GM12878 (cell line): ENCODE data around the gene ORAI3. TPM values are rescaled to one million over a fixed set of nuclear protein-coding genes. Genes with fewer than 3 reads are reported as not detected.

ENCODE experiments used
- ATAC-seq: fragments of 200-7000 bp; cut with Tn5 transposase; 3 replicates; pipeline ENCODE4 v1.9.1; 2020; ENCODE audit warnings: mild to moderate bottlenecking, moderate library complexity
- BruUV-seq: library from RNA; stranded (reverse); fragments of 400-500 nt; replicated peaks from 2 replicates; lab custom pipeline; 2021; lab: Mats Ljungman, UMichigan
- CTCF ChIA-PET: fragments of 300-600 bp; sonication (Branson Sonifier 250); formaldehyde crosslinking; extraction: SDS; loops from one replicate; lab custom pipeline; 2021; ENCODE audit warnings: inconsistent platforms; lab: Yijun Ruan, JAX
- POLR2A ChIA-PET: fragments of 350-600 bp; formaldehyde crosslinking; extraction: SDS; loops from one replicate; lab custom pipeline; 2021; ENCODE audit warnings: inconsistent platforms; lab: Charles Lee
- RAD21 ChIA-PET: fragments of 300-600 bp; sonication (Branson Sonifier 250); formaldehyde crosslinking; loops from one replicate; lab custom pipeline; 2023; ENCODE audit warnings: antibody characterized with exemption; ENCODE audit not compliant: unreplicated experiment; lab: Charles Lee
- SMC1A ChIA-PET: fragments of 300-600 bp; sonication (Branson Sonifier 250); formaldehyde crosslinking; loops from one replicate; lab custom pipeline; 2023; ENCODE audit not compliant: unreplicated experiment, uncharacterized antibody; lab: Charles Lee
- DNase-seq: peaks from one replicate; pipeline ENCODE4 v3.0.0-alpha.2; 2011; ENCODE audit warnings: low read depth, low spot score
- FAIRE-seq: peaks from 3 replicates; lab custom pipeline; 2011; peaks lifted over from hg19 to GRCh38; lab: Jason Lieb, UNC
- H2AFZ ChIP-seq: 2 replicates; pipeline ENCODE4 v1.6.0; 2011; ENCODE audit warnings: low read depth, low read length, control low read depth; ENCODE audit not compliant: control insufficient read depth
- H3K27ac ChIP-seq: 2 replicates; pipeline ENCODE4 v1.5.1; 2011; ENCODE audit warnings: control low read depth; ENCODE audit not compliant: control insufficient read depth, insufficient read depth
- H3K27me3 ChIP-seq, 2 experiments: replicated peaks in 1 of 2; 2 replicates each; pipeline versions ENCODE4 v1.6.0 to v1.6.1; 2011; ENCODE audit warnings: low read length in 1 of 2; ENCODE audit not compliant: control insufficient read depth in 2 of 2, insufficient read depth in 2 of 2
- H3K36me3 ChIP-seq, 2 experiments: 2 replicates each; pipeline ENCODE4 v1.5.1; 2011; ENCODE audit warnings: low read length in 1 of 2; ENCODE audit not compliant: control insufficient read depth in 2 of 2, insufficient read depth in 2 of 2
- H3K4me1 ChIP-seq: 2 replicates; pipeline ENCODE4 v1.6.1; 2011; ENCODE audit warnings: mild to moderate bottlenecking, low read length, moderate library complexity, mixed read lengths; ENCODE audit not compliant: control insufficient read depth, insufficient read depth
- H3K4me2 ChIP-seq: 2 replicates; pipeline ENCODE4 v1.6.0; 2011; ENCODE audit warnings: control low read depth; ENCODE audit not compliant: control insufficient read depth, insufficient read depth
- H3K4me3 ChIP-seq: fragments of 200-600 bp; sonication (generic); 2 replicates; pipeline ENCODE4 v1.5.1; 2016
- H3K79me2 ChIP-seq: 2 replicates; pipeline ENCODE4 v1.6.0; 2011; ENCODE audit warnings: low read length; ENCODE audit not compliant: control insufficient read depth, insufficient read depth
- H3K9ac ChIP-seq: 2 replicates; pipeline ENCODE4 v1.8.0; 2011; ENCODE audit warnings: low read length, control low read depth, mixed read lengths; ENCODE audit not compliant: control insufficient read depth, insufficient read depth
- H3K9me3 ChIP-seq: replicated peaks from 3 replicates; pipeline ENCODE4 v1.5.1; 2011; ENCODE audit warnings: mild to moderate bottlenecking, low read length; ENCODE audit not compliant: control insufficient read depth, insufficient read depth
- H4K20me1 ChIP-seq: 2 replicates; pipeline ENCODE4 v1.6.0; 2011; ENCODE audit not compliant: control insufficient read depth, insufficient read depth
- BACH1 ChIP-seq: fragments of 450-650 bp; IDR thresholded peaks from 2 replicates; pipeline ENCODE4 v1.6.1; 2017; ENCODE audit warnings: mild to moderate bottlenecking, borderline replicate concordance
- BMI1 ChIP-seq: fragments of 450-650 bp; IDR thresholded peaks from 2 replicates; pipeline ENCODE4 v1.6.1; 2016; ENCODE audit warnings: mild to moderate bottlenecking, moderate library complexity, borderline replicate concordance
- DPF2 ChIP-seq: fragments of 450-650 bp; IDR thresholded peaks from 2 replicates; pipeline ENCODE4 v1.6.1; 2017; ENCODE audit warnings: mild to moderate bottlenecking
- ESRRA ChIP-seq: IDR thresholded peaks from 2 replicates; pipeline ENCODE4 v1.6.1; 2012; ENCODE audit warnings: mild to moderate bottlenecking, low read length, improper control_type of control experiment
- FOXM1 ChIP-seq: IDR thresholded peaks from 2 replicates; pipeline ENCODE4 v1.6.1; 2012; ENCODE audit warnings: low read depth, mild to moderate bottlenecking, inconsistent platforms, low read length, moderate library complexity
- HDGF ChIP-seq: fragments of 450-650 bp; IDR thresholded peaks from 2 replicates; pipeline ENCODE4 v1.6.1; 2016; ENCODE audit warnings: antibody characterized with exemption
- IKZF2 ChIP-seq, 2 experiments: fragments of 450-650 bp; IDR thresholded peaks; 2 replicates each; pipeline ENCODE4 v1.6.1; 2017; ENCODE audit warnings: mild to moderate bottlenecking in 2 of 2, moderate library complexity in 2 of 2
- MXI1 ChIP-seq: fragments of 150-350 bp; IDR thresholded peaks from 2 replicates; pipeline ENCODE4 v1.6.1; 2011; ENCODE audit warnings: low read depth, mild to moderate bottlenecking, inconsistent platforms, low read length, improper control_type of control experiment
- PKNOX1 ChIP-seq: fragments of 450-650 bp; IDR thresholded peaks from 2 replicates; pipeline ENCODE4 v1.6.1; 2016; ENCODE audit warnings: mild to moderate bottlenecking
- POLR2A ChIP-seq: IDR thresholded peaks from 2 replicates; pipeline ENCODE4 v1.6.1; 2011; ENCODE audit warnings: low read depth, mild to moderate bottlenecking, low read length
- RBBP5 ChIP-seq: fragments of 200-600 bp; sonication (generic); conservative IDR thresholded peaks from 2 replicates; pipeline ENCODE4 v1.6.1; 2016
- TARDBP ChIP-seq: IDR thresholded peaks from 2 replicates; pipeline ENCODE4 v1.6.1; 2016; ENCODE audit warnings: borderline replicate concordance
- WRNIP1 ChIP-seq: IDR thresholded peaks from 2 replicates; pipeline ENCODE4 v1.6.1; 2011; ENCODE audit warnings: low read depth, low read length, improper control_type of control experiment, borderline replicate concordance
- WGBS: methylation state at CpG from one replicate; pipeline ENCODE4 v1.1.6; 2016; ENCODE audit warnings: low lambda C conversion rate; ENCODE audit not compliant: insufficient replicate concordance, insufficient coverage; ENCODE audit errors: missing lambda C conversion rate; 5-methylcytosine and 5-hydroxymethylcytosine counted together
- in situ Hi-C: fragments of 300-500 bp; cut with MboI; formaldehyde crosslinking; loops from 9 replicates; pipeline ENCODE4 v1.14.3; 2018; ENCODE audit warnings: mixed read lengths
- intact Hi-C: fragments of 100-400 bp; cut with micrococcal nuclease; formaldehyde crosslinking; loops from one replicate; pipeline ENCODE4 v1.14.2; 2022; ENCODE audit not compliant: unreplicated experiment
- polyA plus RNA-seq, 11 experiments: library from polyadenylated mRNA; depleted of rRNA in 4 of 11; unstranded in 6 of 11; stranded (reverse) in 5 of 11; fragments of >200 nt; fragmentation: Nextera tagmentation in 4 of 11; fragmentation: Illumina TruSeq in 1 of 11; extraction: Ambion mirVana in 4 of 11; extraction: Trizol in 1 of 11; gene quantifications; 1 replicate in 1 of 11; 2 replicates in 10 of 11; pipeline versions ENCODE4 v1.2.1 to v1.2.3, GENCODE V29; 2011 to 2016; ENCODE audit warnings: inconsistent platforms in 2 of 11, missing spikeins in 2 of 11, low read depth in 1 of 11
- total RNA-seq, 4 experiments: library from RNA; depleted of rRNA in 3 of 4; stranded (reverse); fragments of >200 nt in 3 of 4; fragmentation: Illumina TruSeq in 1 of 4; extraction: Trizol in 1 of 4; gene quantifications; 2 replicates each; pipeline versions ENCODE4 v1.2.1 to v1.2.3, GENCODE V29; 2013 to 2021
- TF ChIP-seq, protein P1 (sequence below): fragments of 450-650 bp; IDR thresholded peaks from 2 replicates; pipeline ENCODE4 v1.6.1; 2018; ENCODE audit warnings: borderline replicate concordance, mild to moderate bottlenecking; ENCODE audit not compliant: partially characterized antibody

The ORAI3 gene
- total and polyA plus RNA-seq, 10 of the 15 experiments (the other 5 are each of a cell fraction or from before 2014, with no cell fraction given), result 3.4 to 21.9 (median 16.2) TPM

DNA sequence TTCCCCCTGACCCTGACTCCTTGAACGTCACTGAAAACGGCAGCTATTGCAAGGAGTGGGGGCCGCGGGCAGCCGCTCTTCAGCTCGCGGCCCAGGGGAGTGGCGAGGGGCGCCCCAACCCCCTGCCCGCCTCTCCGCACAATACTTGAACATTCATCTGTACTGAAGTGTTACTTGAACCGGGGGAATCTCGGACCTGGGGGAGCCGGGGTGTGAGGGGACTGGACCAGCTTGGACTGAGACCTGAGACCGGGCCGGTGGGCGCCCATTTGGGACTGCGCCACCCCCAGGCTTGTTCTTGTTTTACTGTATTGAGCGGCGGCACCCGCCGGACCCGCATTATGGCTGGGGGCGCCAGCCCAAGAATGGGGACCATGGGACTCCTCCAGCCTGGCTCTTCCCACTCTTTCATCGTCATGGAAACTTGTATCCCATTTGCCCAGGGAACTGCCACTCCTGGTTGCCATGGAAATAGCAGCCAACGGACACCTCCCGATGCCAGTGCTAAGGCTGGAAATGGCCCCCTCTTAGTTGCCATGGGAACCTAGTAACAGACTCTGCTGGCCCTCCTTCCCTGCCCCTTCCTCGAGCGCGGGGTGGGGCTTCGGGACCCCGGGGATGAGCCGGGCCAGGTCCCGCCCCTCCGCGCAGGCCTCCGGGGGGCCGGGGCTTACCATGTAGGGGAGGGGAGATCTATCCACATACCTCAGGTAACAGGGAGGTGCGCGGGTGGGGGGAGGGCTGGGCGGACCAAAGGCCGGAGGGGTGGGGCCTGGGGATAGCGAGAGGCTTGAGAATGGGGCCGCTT is 805 bp upstream of the ORAI3 start (continued):
- no peak for TF ChIP-seq BACH1
- peak; percentile 96 for TF ChIP-seq PKNOX1
- TF ChIP-seq WRNIP1, result no peak
- TF ChIP-seq IKZF2 (IDR thresholded peaks at IDR 0.05), result no peak
- TF ChIP-seq BMI1, result peak; percentile 92
- TF ChIP-seq, all 136 proteins: peak for 4

DNA sequence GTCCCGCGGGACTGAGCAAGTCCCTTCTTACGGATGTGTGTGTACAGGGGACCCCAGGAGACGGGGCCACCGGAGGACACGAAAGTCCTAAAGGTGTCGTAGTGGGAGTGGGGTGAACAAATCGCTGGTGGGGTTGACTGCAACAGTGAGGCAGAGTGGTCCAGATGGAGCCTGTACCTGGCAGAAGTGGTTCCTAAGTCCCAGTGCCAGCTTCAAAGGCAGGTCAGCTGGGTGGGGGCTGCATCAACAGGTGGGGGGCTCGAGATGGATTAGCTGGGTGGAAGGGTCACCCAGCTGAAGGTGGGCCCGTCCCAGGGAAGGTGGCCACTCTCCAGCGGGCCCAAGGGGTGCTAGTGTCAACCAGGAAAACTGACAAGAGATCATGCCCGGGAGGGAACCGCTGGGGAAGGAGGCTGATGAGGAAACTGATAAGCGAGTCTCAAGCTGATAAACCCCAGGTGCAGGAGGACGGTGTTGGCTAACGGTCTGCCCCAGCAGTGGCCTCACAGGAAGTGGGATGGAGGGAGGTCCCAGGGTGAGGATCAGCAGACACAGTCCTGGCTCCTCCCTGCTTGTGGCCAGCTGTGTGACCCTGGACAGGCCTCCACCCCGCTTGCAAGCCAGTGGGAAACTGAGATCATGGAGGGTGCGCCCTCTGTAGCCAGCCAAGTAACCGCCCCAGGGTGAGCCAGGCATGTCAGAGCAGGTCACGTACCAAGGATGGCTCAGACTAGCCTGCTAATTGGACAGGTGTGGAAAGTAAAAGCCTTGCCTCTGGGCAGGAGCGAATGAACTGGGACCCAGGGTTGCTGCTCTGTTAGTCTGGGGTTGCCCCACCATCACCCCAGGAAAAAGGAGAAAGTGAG is 1.0 kb downstream of the ORAI3 start:
- ATAC-seq, result peak; percentile 76
- RAD21 ChIA-PET, result interaction anchor here (0.7 to 1.1 kb wide), 4 partner anchors 75 to 256 kb away, joined by 3 to 4 read pairs (median 3); no protein-coding TSS in a partner anchor
- BruUV-seq, result TSS peak; percentile 62
- TF ChIP-seq ESRRA, result no peak
- TF ChIP-seq, protein P1, sequence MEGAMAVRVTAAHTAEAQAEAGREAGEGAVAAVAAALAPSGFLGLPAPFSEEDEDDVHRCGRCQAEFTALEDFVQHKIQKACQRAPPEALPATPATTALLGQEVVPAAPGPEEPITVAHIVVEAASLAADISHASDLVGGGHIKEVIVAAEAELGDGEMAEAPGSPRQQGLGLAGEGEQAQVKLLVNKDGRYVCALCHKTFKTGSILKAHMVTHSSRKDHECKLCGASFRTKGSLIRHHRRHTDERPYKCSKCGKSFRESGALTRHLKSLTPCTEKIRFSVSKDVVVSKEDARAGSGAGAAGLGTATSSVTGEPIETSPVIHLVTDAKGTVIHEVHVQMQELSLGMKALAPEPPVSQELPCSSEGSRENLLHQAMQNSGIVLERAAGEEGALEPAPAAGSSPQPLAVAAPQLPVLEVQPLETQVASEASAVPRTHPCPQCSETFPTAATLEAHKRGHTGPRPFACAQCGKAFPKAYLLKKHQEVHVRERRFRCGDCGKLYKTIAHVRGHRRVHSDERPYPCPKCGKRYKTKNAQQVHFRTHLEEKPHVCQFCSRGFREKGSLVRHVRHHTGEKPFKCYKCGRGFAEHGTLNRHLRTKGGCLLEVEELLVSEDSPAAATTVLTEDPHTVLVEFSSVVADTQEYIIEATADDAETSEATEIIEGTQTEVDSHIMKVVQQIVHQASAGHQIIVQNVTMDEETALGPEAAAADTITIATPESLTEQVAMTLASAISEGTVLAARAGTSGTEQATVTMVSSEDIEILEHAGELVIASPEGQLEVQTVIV, result no peak
- peak; percentile 22; the same call in 1 of the 2 replicates for TF ChIP-seq MXI1
- TF ChIP-seq RBBP5, result no peak
- peak; percentile 86 for TF ChIP-seq HDGF
- TF ChIP-seq POLR2A, result peak; percentile 83
- no peak for TF ChIP-seq FOXM1
- TF ChIP-seq DPF2, result peak; percentile 55; the same call in 1 of the 2 replicates
- no peak for TF ChIP-seq PKNOX1
- no peak for TF ChIP-seq TARDBP

More for the DNA sequence above, 1.0 kb downstream of the ORAI3 start:
- intact Hi-C loops, result loop anchor here (10.0 kb wide), 2 partner anchors 145 to 925 kb away; partner anchors contain the start of genes VKORC1 and ZNF267
- POLR2A ChIA-PET, result interaction anchor here (0.6 to 1.2 kb wide), 7 partner anchors 8 to 1176 kb away, joined by 3 to 7 read pairs (median 3); partner anchors contain the start of gene ZNF267
- H3K9me3 ChIP-seq, result no peaks in the 10 kb centered on the region
- no peak overlapping the region; the same call in 1 of the 2 replicates for H2AFZ ChIP-seq
- WGBS, result 4% methylated on average over 21 of the region's 21 CpGs
- no peaks in the 10 kb centered on the region for H4K20me1 ChIP-seq
- no peaks in the 10 kb centered on the region for H3K27me3 ChIP-seq
- in situ Hi-C loops, result loop anchor here (10.0 kb wide), 2 partner anchors 765 to 925 kb away; partner anchors contain the start of gene ZNF267
- SMC1A ChIA-PET, result interaction anchor here (0.5 to 1.7 kb wide), 3 partner anchors 8 to 919 kb away, joined by 3 to 5 read pairs (median 3); no protein-coding TSS in a partner anchor
- DNase-seq, result peak; percentile 71
- peak overlapping the region; percentile 99 for H3K4me3 ChIP-seq
- H3K36me3 ChIP-seq, result 0 out of 4 replicates have a peak, but pooled peaks cover 1 to 8% of the 10 kb centered on the region in 2 experiments
- peak overlapping the region; percentile 77 for H3K4me2 ChIP-seq
- peak overlapping the region; percentile 82 for H3K27ac ChIP-seq
- peaks cover 19% of the 10 kb centered on the region for H3K79me2 ChIP-seq
- peak; percentile 73 for FAIRE-seq
- peak overlapping the region; percentile 82 for H3K9ac ChIP-seq
- CTCF ChIA-PET, result interaction anchor here (0.6 to 2.0 kb wide), 12 partner anchors 9 to 919 kb away, joined by 3 to 14 read pairs (median 3); partner anchors contain the start of genes BCL7C, ZNF646 and ZNF668
- peaks cover 13% of the 10 kb centered on the region for H3K4me1 ChIP-seq
